HG03103 (cell line): ENCODE data around the gene YEATS2.

Source experiments
- ATAC-seq: cut with Tn5 transposase; IDR thresholded peaks from one replicate; pipeline ENCODE4 v1.9.1; 2021; ENCODE audit warnings: low read depth; ENCODE audit not compliant: unreplicated experiment

The YEATS2 gene

GRCh38 chr3:183810643-183811594 lies 113.3 kb downstream of the YEATS2 start:
- no peak for ATAC-seq

GRCh38 chr3:183811638-183812037 lies 114.0 kb downstream of the YEATS2 start:
- ATAC-seq, result no peak

- ATAC-seq, result no peak
Observed at GRCh38 chr3:183812761-183813445, 115.3 kb downstream of the YEATS2 start.

- no peak for ATAC-seq
Observed at GRCh38 chr3:183814240-183814639, 116.6 kb downstream of the YEATS2 start.

- ATAC-seq, result no peak
Observed at GRCh38 chr3:183815563-183815940, 118.0 kb downstream of the YEATS2 start.

- no peak for ATAC-seq
Observed at GRCh38 chr3:183815951-183816475, 118.4 kb downstream of the YEATS2 start.

GRCh38 chr3:183816681-183817510 lies 119.3 kb downstream of the YEATS2 start:
- ATAC-seq, result no peak

GRCh38 chr3:183817639-183818038 lies 120.0 kb downstream of the YEATS2 start:
- no peak for ATAC-seq

- no peak for ATAC-seq
Observed at GRCh38 chr3:183818041-183818620, 120.5 kb downstream of the YEATS2 start.

- ATAC-seq, result no peak
Observed at GRCh38 chr3:183818706-183819624, 121.4 kb downstream of the YEATS2 start.

GRCh38 chr3:183819831-183820230 lies 122.2 kb downstream of the YEATS2 start:
- ATAC-seq, result no peak

- ATAC-seq, result no peak
Observed at GRCh38 chr3:183822631-183823030, 125.0 kb downstream of the YEATS2 start.

GRCh38 chr3:183823963-183824362 lies 126.4 kb downstream of the YEATS2 start:
- ATAC-seq, result no peak

GRCh38 chr3:183824761-183825455 lies 127.3 kb downstream of the YEATS2 start:
- no peak for ATAC-seq

- ATAC-seq, result no peak
Observed at GRCh38 chr3:183825456-183826161, 128.0 kb downstream of the YEATS2 start, which contains the start of gene MAP6D1. MAP6D1 (minus strand) TSS chr3:183825577; CDS start chr3:183825547, 30 bp downstream.

GRCh38 chr3:183826448-183827250 lies 129.1 kb downstream of the YEATS2 start:
- ATAC-seq, result no peak
